Activated naive CD8-positive, alpha-beta T cell (primary cell): ENCODE measurements around the gene EME2.

Experiments
- H3K27ac Mint-ChIP-seq: one replicate; pipeline ENCODE4 v1.8.0; 2021; ENCODE audit warnings: mixed read lengths
- H3K27me3 Mint-ChIP-seq: one replicate; pipeline ENCODE4 v1.8.0; 2021; ENCODE audit warnings: mixed read lengths
- H3K36me3 Mint-ChIP-seq: one replicate; pipeline ENCODE4 v1.8.0; 2021; ENCODE audit warnings: mixed read lengths
- H3K4me1 Mint-ChIP-seq: one replicate; pipeline ENCODE4 v1.8.0; 2021; ENCODE audit warnings: low read depth, mixed read lengths
- H3K4me3 Mint-ChIP-seq: one replicate; pipeline ENCODE4 v1.8.0; 2021; ENCODE audit warnings: mild to moderate bottlenecking, mixed read lengths
- H3K9me3 Mint-ChIP-seq: one replicate; pipeline ENCODE4 v1.8.0; 2021; ENCODE audit warnings: low read depth, mixed read lengths

The EME2 gene

DNA sequence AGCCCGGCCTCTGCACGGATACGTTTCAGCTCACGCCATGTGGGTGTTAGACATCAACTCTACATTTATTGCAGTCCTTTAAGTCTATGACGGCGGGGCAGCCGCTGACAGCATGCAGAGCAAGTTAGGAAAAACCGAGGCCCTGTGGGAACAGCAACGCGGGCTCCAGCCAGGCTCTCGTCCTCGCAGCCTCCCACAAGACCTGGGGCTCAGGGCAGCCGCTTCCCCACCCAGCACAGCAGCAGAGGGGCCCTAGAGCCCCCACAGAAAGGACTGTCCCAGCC is 4.0 kb downstream of the EME2 start:
- no peaks in the 10 kb centered on the region for H3K27me3 Mint-ChIP-seq
- peaks cover 8% of the 10 kb centered on the region for H3K4me1 Mint-ChIP-seq
- no peak overlapping the region for H3K27ac Mint-ChIP-seq
- no peaks in the 10 kb centered on the region for H3K9me3 Mint-ChIP-seq
- no peak overlapping the region for H3K4me3 Mint-ChIP-seq
- peaks cover 3% of the 10 kb centered on the region for H3K36me3 Mint-ChIP-seq

DNA sequence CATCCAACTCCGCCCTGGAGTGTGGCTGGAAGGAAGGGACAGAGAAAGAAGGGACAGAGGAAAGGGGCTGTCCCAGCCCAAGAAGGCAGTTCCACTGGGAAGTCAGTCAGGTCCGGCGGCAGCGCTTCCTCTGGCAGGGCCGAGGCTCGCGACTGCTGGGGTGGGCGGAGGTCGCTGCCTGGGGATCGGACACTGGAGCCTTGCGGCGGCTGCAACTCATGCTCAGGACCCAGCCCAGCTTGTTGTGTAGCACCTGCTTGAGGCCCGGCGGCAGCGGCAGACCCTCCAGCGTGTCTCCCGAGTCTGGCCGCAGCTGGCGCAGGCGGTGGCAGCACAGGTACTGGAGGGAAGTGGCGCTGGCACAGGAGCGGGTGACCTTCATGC is 4.4 kb downstream of the EME2 start:
- no peaks in the 10 kb centered on the region for H3K9me3 Mint-ChIP-seq
- no peaks in the 10 kb centered on the region for H3K27me3 Mint-ChIP-seq
- H3K4me1 Mint-ChIP-seq, result peaks cover 10% of the 10 kb centered on the region
- no peak overlapping the region for H3K27ac Mint-ChIP-seq
- peaks cover 3% of the 10 kb centered on the region for H3K36me3 Mint-ChIP-seq
- no peak overlapping the region for H3K4me3 Mint-ChIP-seq

DNA sequence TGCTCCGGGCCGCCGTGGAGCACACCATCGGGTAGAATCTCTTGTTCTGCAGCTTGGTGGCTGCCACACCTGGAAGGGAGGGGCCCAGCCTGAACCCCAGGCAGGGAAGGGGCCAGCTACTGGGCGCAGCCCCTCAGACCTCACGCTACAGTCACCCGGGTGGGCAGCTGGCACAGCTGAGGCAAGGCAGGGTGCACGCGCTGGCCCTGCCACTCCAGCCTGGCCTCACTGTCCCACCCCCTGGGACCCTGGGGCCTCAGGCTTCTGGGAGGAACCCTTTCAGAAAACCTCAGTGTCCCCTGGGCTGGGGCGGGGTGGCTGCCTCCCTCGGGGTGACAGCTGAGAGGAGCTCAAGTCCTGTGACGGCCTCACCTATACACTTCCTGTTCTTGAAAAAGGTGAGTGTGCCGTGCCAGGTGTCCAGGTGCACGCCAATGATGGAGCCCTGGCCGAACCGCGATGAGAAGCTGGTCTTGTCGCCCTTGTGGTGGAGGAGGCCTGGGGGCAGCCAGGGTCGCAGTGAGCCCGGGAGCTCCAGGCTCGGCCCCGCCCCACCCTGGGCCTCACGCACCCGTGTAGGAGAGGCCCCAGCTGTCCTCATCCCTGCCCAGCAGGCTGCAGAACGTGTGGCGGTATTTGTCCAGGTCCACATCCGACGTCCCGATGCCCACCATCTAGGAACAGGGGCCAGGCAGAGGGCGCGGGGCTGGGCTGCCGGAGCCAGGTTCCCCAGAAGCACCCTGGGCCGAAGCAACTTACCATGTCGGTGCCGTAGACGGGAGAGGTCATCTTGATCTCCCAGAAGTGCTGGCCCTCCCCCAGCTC is 5.0 kb downstream of the EME2 start:
- Mint-ChIP-seq H3K27me3 (no peaks in the 10 kb centered on the region), H3K4me3 (no peak overlapping the region)

DNA sequence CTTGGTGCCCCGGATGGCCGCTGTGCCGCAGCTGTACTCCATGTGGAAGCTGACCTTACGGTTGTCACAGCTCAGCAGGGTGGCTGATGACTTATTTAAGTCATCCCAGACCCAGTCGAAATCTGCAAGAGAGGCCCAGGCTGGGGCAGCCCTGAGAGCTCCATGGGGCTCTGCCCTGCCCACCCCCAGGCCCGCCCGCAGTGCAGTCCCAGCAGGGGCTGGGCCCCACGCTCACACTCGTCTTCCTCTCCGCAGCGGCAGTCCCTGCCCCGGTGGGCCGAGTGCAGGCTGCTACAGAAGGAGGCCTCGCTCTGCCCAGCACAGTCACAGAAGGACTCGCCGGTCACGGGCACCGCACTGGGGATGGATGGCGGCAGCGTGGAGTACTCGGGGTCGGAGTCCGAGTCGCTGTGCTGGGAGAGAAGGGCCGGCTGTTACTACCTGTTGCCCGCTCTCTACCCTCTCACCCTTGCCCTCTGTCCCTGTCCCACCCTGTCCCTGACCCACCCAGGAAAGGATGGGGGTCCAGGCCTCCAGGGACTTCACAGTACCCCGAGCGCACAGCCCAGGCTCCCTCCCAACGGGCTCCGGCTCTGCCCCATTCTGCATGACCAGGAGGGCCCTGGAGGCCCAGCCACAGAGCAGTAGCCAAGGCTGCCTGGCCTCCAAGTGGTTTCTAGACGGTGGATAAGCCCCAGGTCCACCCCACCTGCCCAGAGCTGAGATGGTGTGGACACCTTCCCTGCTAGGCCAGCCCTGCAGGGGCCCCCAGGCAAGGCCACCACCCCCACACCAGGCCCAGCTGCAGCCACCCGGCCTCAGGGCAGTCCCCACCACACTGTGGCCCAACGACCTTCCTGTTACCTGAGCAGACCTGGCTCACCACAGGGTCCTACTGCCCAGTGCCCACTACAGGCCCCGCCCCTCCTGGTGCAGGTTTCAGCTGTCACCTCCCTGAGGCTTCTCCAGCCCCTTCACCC is 5.9 kb downstream of the EME2 start:
- Mint-ChIP-seq H3K9me3 (no peaks in the 10 kb centered on the region), H3K27me3 (no peaks in the 10 kb centered on the region), H3K4me3 (no peak overlapping the region), H3K4me1 (peaks cover 11% of the 10 kb centered on the region), H3K36me3 (no peaks in the 10 kb centered on the region), H3K27ac (no peak overlapping the region)

More for the DNA sequence above, 5.0 kb downstream of the EME2 start:
- peaks cover 8% of the 10 kb centered on the region for H3K4me1 Mint-ChIP-seq
- H3K27ac Mint-ChIP-seq, result no peak overlapping the region
- no peaks in the 10 kb centered on the region for H3K36me3 Mint-ChIP-seq
- H3K9me3 Mint-ChIP-seq, result no peaks in the 10 kb centered on the region

DNA sequence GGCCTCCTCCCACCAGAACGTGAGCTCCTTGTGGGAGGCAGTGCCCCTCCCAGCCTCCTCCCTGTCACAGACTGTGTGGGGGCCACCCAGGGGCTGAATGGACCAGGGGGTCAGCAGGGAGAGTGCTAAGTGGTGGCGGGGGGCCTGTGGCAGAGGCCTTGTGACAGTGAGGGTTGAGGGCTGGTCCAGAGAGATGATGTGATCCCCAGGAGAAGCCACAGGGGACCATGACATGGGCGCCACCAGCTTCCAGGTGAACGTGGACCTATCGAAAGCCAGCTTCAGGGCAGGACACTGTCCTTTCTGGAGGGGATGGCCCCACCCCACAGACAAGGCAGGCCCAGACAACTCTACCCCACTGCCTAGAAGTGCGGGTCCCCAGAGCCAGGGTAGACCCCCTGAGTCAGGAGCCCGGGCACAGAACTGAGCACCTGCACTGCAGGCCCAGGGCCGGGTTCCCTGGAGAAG is 6.7 kb downstream of the EME2 start:
- Mint-ChIP-seq H3K4me3 (no peak overlapping the region), H3K27ac (no peak overlapping the region), H3K36me3 (no peaks in the 10 kb centered on the region), H3K9me3 (no peaks in the 10 kb centered on the region), H3K4me1 (peaks cover 16% of the 10 kb centered on the region), H3K27me3 (no peaks in the 10 kb centered on the region)

DNA sequence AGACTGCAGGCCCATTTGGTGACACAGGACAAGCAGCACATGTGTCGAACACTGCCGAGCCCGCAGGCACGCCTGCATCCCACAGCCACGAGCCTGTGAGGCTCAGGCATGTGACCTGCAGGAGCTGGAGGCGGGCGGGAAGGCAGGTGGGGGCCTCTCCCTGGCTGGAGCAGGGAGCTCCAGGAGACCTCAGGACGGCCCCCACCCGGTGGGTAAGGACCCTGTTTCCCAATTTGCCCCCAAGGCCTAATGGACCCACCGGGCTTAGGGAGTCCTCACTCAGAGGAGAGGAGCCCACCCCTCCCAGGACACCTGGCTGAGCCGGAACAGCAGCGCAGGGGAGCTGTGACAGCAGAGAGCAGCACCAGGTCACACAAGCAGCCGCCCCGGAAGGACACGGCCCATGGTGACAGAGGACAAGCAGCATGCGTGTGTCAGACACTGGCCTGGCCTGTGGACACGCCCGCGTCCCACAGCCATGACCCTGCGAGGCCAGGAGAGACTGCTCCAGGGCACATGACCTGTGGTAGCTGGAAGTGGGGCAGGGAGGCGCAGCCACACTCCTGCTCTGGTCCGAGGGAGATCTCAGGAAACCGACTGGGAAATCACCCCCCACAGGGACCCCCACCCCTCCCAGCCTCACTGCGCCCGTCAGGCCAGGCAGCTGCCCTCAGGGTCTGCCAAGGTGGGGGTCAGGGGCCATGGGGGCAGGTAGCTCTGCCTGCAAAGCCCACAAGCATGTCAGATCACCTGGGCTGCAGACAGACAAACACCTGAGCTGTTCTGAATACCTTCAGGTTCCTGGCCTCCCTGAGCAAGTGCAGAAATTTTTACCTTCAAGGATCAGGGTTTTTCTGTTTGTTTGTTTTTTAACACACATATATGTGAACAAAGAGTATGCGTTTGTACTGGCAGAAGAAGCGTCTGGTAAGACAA is 7.4 kb downstream of the EME2 start:
- H3K27ac Mint-ChIP-seq, result no peak overlapping the region
- peaks cover 18% of the 10 kb centered on the region for H3K4me1 Mint-ChIP-seq
- peak overlapping the region; percentile 66 for H3K4me3 Mint-ChIP-seq
- H3K9me3 Mint-ChIP-seq, result no peaks in the 10 kb centered on the region
- H3K36me3 Mint-ChIP-seq, result no peaks in the 10 kb centered on the region
- no peaks in the 10 kb centered on the region for H3K27me3 Mint-ChIP-seq

DNA sequence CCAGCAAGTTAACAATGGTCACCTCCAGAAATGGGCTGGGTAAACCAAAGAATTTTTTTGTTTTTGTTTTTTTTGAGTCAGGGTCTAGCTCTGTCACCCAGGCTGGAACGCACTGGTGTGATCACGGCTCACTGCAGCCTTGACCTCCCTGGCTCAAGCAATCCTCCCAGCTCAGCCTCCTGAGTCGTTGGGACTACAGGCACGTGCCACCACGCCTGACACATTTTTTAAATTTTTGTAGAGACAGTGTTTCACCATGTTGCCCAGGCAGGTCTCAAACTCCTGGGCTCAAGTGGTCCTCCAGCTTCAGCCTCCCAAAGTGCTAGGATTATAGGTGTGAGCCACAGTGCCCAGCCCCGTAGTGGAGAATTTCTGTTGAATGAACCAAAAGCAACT is 8.1 kb downstream of the EME2 start:
- Mint-ChIP-seq H3K27me3 (no peaks in the 10 kb centered on the region), H3K27ac (no peak overlapping the region), H3K36me3 (no peaks in the 10 kb centered on the region), H3K4me1 (peaks cover 20% of the 10 kb centered on the region), H3K9me3 (no peaks in the 10 kb centered on the region), H3K4me3 (peak overlapping the region; percentile 86)

DNA sequence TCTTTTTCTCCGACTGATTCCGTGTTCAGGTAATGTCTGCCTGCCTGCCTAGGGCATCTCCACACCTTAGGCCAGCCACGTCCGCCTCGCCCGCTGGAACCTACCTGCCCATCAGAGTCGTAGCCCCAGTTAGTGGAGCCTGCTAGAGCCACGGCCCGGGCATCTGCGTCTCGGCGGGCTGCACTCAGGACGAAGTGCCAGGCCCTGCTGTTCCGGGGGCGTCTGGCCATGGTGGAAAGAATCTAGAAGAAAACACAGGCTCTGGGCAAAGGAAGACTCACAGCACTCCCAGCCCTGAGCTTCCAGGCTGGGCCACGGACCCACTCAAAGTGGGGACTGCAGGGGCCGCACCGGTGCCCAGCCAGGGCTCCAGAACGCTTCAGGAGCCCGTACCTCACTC is 8.6 kb downstream of the EME2 start:
- no peaks in the 10 kb centered on the region for H3K9me3 Mint-ChIP-seq
- peak overlapping the region; percentile 76 for H3K27ac Mint-ChIP-seq
- H3K27me3 Mint-ChIP-seq, result no peaks in the 10 kb centered on the region
- H3K36me3 Mint-ChIP-seq, result no peaks in the 10 kb centered on the region
- peak overlapping the region; percentile 86 for H3K4me3 Mint-ChIP-seq
- H3K4me1 Mint-ChIP-seq, result peaks cover 20% of the 10 kb centered on the region

DNA sequence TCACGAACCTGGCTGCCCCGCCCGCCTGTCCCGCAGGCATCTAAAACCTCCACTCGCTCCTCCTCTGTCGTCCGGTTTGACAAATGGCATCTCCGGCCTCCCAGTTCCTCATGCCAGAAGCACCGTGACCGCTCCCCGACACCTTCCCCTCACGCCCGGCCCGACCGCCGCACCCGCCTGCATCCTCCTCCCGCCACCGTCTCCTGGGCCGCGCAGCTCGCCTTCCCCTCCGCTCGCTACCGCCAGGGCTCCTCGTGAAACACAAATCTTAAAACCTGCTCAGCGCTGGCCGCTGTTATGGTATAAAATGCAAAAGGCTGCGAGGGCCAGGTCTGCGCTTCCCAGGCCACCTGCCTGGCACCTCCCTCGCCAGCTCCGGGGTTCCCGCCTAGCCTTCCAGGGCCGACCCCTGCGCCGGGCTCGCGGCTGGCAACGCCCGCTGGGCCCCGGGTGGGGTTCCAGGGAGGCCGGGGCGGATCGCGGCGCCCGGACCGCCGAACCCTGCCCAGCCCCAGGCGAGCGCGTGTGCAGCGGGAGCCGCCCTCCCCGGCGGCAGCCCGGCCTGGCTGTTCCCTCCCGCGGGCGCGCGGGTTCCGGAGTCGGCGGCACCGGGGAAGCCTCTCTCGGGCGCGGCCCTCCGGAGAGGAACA is 9.3 kb downstream of the EME2 start:
- H3K9me3 Mint-ChIP-seq, result no peaks in the 10 kb centered on the region

DNA sequence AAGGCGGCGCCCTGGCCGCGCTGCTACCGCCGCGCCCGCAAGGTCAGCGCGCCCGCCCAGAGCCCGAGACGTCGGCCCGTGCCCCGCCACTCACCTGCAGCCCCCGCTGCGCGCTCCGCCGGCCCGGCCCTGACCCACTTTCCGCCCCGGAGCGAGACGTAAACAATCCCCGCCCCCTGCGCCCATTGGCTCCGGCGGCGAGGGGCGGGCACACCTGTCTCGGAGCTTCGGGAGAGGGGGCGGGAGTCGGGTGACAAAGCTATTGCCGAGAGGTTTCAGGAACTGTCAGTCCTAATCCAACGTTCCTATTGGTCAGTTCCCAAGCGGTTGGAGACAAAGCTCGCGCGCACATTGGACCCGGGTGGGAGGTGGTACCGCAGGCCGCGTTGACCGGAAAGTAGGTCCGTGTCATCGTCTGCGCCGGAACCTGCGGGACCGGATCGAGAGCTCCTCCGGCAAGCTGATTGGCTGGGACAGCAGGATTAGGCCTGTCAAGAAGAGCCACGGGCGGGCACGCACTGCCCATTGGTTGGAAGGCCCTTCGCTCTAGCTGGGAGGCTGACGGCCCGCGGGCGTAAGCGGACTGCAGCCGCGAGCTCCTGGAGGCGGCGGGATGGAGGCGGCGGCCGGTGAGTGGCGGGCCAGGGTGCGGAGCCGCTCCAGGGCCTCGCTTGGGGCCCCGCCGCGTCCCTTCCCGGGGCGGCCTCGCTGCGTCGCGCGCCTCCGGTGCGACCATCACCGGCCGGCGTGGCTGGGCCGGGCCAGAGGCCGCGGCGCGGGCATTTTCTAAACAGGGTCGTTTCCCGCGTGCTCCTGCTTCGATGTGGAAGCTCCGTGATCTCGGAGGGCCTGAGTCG is 10.0 kb downstream of the EME2 start, which contains the start of the genes NUBP2 and SPSB3:
TSS of gene NUBP2 (plus strand) at position 553 of the 857 bp plus-strand sequence. CDS start at position 614, 61 bp downstream.
TSS of gene SPSB3 (minus strand) at position 164 of the 857 bp plus-strand sequence. CDS start 1,088 bp downstream, outside the sequence.
- H3K27ac Mint-ChIP-seq, result peak within 1 kb of the TSS; percentile 93
- H3K4me3 Mint-ChIP-seq, result peak within 1 kb of the TSS; percentile 95
- H3K27me3 Mint-ChIP-seq, result no peaks in the 10 kb centered on the region
- H3K36me3 Mint-ChIP-seq, result no peaks in the 10 kb centered on the region
- no peaks in the 10 kb centered on the region for H3K9me3 Mint-ChIP-seq
- H3K4me1 Mint-ChIP-seq, result peaks cover 20% of the 10 kb centered on the region

More for the DNA sequence above, 9.3 kb downstream of the EME2 start:
- Mint-ChIP-seq H3K27ac (peak overlapping the region; percentile 76), H3K4me1 (peaks cover 20% of the 10 kb centered on the region), H3K36me3 (no peaks in the 10 kb centered on the region), H3K27me3 (no peaks in the 10 kb centered on the region), H3K4me3 (peak overlapping the region; percentile 86)

DNA sequence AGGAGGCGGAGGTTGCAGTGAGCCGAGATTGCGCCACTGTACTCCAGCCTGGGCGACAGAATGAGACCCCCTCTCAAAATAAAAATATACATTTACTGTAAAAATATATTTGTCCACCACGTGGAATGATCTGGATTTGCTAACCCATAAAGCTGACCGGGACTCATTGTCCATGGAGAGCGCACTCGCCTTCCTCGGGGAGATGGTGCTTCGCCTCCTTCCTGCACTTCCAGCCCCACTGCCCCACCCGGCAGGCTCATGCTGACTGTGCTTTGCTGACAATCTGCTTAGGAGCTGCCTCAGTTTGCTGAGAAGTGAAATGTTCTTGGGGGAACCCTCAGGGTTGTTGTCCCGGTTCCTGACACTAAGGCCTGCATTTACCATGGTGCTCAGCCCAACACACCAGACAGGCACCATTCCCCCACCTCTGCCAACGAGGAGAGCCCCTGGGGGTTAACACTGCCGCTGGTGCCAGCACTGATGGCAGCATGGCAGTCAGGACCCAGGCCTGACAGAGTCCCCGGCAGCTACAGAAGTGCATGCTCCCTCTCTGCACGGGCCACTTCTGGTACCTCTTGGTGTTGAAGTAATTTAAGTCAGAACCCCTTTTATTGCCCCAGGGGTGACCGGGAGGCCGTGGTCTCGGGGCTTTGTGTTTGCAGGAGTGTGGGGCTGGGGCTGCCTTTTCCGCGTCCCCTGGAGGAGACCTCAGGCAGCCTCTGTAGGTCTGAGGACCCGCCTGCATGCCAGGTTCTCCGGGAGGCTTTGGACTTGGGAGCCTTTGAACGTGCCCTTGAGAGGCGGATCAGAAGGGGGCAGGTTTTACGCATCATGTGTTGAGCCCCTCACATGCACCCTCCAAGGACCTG is 12.6 kb downstream of the EME2 start:
- peak overlapping the region; percentile 65 for H3K4me3 Mint-ChIP-seq
- no peak overlapping the region for H3K27ac Mint-ChIP-seq
- peaks cover 22% of the 10 kb centered on the region for H3K4me1 Mint-ChIP-seq
- H3K9me3 Mint-ChIP-seq, result no peaks in the 10 kb centered on the region
- H3K36me3 Mint-ChIP-seq, result no peaks in the 10 kb centered on the region
- H3K27me3 Mint-ChIP-seq, result no peaks in the 10 kb centered on the region

DNA sequence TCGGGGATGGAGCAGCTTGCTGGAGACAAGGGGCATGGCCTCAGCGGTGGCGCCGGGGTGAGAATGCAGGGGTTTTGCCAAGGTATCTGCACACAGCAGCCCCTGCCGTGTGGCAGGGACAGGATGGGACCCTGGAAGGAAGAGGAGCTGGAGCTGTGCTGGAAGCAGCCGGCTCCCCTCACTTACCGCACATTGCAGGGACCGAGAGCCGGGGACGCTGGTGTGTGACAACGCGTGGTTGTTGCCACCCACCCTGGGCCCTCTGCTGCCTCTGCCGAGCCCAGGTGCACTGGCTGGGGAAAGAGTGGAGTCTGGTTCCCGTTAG is 13.2 kb downstream of the EME2 start:
- no peaks in the 10 kb centered on the region for H3K36me3 Mint-ChIP-seq
- no peaks in the 10 kb centered on the region for H3K9me3 Mint-ChIP-seq
- peaks cover 22% of the 10 kb centered on the region for H3K4me1 Mint-ChIP-seq
- no peak overlapping the region for H3K27ac Mint-ChIP-seq
- no peaks in the 10 kb centered on the region for H3K27me3 Mint-ChIP-seq
- H3K4me3 Mint-ChIP-seq, result no peak overlapping the region
